ENCODE data around the gene DNAH2.

DNAH2 gene

GRCh38 chr17:7707858-7708750 lies 9.4 kb upstream of the DNAH2 start:
- TF ChIP-seq, protein P1, sequence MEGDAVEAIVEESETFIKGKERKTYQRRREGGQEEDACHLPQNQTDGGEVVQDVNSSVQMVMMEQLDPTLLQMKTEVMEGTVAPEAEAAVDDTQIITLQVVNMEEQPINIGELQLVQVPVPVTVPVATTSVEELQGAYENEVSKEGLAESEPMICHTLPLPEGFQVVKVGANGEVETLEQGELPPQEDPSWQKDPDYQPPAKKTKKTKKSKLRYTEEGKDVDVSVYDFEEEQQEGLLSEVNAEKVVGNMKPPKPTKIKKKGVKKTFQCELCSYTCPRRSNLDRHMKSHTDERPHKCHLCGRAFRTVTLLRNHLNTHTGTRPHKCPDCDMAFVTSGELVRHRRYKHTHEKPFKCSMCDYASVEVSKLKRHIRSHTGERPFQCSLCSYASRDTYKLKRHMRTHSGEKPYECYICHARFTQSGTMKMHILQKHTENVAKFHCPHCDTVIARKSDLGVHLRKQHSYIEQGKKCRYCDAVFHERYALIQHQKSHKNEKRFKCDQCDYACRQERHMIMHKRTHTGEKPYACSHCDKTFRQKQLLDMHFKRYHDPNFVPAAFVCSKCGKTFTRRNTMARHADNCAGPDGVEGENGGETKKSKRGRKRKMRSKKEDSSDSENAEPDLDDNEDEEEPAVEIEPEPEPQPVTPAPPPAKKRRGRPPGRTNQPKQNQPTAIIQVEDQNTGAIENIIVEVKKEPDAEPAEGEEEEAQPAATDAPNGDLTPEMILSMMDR (conservative IDR thresholded peaks at IDR 0.05; ENCODE audit: low read depth, low read length): no peak
- no peak for DNase-seq (ENCODE audit: low read depth)
- no peak overlapping the region for H3K4me3 ChIP-seq (ENCODE audit: low read length)

GRCh38 chr17:7709031-7709430 lies 8.5 kb upstream of the DNAH2 start:
- DNase-seq (ENCODE audit: low read depth): no peak
- no peak overlapping the region for H3K4me3 ChIP-seq (ENCODE audit: low read length)
- TF ChIP-seq, protein P1 (conservative IDR thresholded peaks at IDR 0.05; ENCODE audit: low read depth, low read length): no peak

DNA sequence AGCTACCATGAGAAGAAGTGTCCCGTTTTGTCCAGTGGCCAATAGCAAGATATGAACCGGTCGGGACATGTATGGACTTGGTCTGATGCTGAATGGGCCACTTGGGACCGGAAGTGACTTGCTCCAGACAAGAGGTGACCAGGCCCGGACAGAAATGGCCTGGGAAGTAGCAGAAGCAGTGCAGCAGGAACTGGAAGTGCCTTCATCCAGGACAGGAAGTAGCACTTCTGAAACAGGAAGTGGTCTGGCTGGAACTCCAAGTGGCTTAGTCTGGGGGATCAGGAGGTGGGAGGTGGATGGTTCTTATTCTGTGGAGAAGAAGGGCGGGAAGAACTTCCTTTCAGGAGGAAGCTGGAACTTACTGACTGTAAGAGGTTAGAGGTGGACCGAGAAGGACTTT lies 7.2 kb upstream of the DNAH2 start:
- H3K4me3 ChIP-seq (ENCODE audit: low read length): no peak overlapping the region
- TF ChIP-seq, protein P1 (conservative IDR thresholded peaks at IDR 0.05; ENCODE audit: low read depth, low read length): no peak
- DNase-seq (ENCODE audit: low read depth): no peak

GRCh38 chr17:7711051-7711755 lies 6.3 kb upstream of the DNAH2 start:
- H3K4me3 ChIP-seq (ENCODE audit: low read length): no peak overlapping the region
- TF ChIP-seq, protein P1 (conservative IDR thresholded peaks at IDR 0.05; ENCODE audit: low read depth, low read length): peak; percentile 19
- no peak for DNase-seq (ENCODE audit: low read depth)

DNA sequence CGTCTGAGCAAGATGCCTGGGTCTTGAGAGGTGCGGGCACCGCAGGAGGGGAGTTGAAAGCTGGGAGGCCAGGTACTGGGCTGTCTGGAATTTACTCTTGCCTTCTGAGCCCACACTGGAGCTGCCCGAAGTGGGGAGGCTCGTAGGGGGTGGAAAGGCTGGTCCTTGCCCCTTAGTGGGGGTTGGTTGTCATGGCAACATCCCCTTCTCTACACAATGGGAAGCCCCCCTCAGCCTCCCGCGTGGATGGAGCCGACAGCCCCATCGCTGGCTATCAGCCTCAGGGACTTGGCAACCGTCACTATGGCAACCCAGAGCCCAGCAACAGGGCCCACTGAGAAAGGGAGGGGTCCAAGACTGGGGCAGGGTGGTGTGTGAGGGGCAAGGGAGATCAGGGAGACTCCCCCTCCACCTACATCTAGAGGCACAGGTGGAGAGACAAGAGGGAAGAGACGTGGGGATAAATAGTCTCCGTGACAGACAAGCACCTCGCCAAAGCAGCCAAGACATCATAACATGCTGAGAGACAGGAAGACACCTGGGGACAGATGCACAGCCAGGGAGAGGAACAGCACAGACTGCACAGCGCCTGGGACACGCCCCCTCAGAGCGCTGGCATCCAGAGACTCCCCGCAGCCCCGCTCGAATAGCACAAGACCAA lies 5.3 kb upstream of the DNAH2 start:
- DNase-seq (ENCODE audit: low read depth): no peak
- TF ChIP-seq, protein P1 (conservative IDR thresholded peaks at IDR 0.05; ENCODE audit: low read depth, low read length): no peak
- H3K4me3 ChIP-seq (ENCODE audit: low read length): no peak overlapping the region

GRCh38 chr17:7713782-7714181 lies 3.8 kb upstream of the DNAH2 start:
- H3K4me3 ChIP-seq (ENCODE audit: low read length): no peak overlapping the region
- TF ChIP-seq, protein P1 (conservative IDR thresholded peaks at IDR 0.05; ENCODE audit: low read depth, low read length): no peak
- no peak for DNase-seq (ENCODE audit: low read depth)

Data from retinal pigment epithelial cell (primary cell).